ENCODE data around the gene DHX9.

Gene DHX9

DNA sequence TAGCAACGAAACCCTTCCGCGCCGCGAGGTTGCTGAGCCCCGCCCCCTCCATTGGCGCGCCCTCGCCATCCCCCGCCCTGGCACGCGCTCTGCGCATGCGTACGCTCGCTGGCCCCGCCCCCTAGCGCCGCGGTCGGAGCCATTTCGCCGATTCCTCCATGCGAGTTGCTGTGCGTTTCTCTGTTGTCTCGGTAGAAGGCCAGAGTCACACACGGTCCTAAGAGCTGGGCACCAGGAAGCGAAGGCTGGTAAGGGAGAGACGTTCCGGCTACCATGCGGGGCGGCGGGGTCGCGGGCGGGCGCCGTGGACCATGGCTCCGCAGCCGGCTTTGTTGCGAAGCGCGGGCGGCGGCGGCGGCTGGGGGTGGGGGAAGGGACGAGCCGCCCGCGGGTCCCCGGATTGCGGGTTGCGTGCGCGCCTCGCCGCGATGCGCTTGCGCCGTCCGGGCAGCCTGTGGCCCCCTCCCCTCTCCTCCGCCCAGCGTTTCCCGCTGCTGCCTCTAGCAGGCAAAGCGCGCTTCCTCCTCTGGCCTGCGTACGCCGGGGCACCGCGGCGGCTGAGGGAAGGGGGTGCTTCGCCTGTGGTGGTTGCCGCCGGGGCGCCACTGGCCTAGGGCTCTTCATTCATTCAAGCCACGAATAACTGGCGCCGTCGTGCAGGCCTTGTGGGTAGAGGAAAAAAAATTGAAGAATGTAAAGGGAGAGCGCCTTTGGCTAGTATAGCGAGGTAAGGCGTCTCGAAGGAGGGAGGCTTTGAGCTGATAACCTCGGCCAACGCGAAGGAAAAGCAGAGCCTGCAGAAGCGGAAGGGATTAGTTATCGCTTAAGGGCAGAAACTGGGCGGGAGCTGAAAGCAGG lies at the start of gene DHX9:
TSS of gene DHX9 (plus strand) at position 139 of the 858 bp plus-strand sequence. CDS start 3,220 bp downstream, outside the sequence.
- in situ Hi-C loops (cut with MboI; ENCODE audit: low sequenced_read_pairs) = no loop called here

DNA sequence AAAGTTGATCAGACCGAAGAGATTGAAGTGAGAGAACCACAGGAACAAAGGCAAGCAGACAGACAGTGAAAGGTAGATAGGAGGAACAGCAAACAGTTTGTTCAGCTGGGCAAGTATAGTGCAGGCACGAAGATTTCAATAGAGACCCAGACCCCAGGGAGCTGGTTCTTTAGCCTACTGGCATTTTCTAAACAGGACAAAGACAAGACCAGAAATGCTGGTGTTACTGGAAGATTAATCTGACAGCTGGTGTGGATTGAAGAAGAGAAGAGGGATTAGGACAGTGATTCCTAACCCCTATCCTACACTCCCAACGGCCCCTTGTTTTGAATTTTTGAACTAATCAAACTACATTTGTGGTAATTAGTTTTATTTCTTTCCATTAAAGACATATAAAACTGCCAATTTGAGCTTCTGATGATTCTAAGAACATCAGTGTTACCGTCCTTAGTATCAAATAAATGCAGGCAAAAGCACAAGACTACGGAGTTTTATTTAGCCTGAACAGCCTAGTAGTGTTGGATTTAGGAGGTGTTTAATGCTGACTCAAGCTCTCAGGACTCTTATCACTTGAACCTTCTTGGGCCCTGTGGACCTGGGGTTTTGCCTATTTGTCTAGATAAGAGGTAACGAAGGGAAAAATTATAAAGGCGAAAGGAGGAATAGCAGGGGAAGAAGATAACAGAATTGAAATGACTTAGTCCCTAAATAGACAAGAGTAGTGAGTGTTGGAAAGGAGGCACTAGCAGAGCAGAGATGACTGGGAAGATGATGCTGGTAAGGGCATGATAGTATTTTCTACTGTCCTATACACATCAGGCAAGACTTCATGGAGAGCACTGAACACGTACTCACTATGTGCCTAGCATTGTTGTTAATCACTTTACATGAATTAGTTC lies 47.6 kb upstream of the DHX9 start:
- in situ Hi-C loops (cut with MboI; ENCODE audit: low sequenced_read_pairs) = loop anchor here (10.0 to 25.0 kb wide), 2 partner anchors 347 to 704 kb away; no protein-coding TSS in a partner anchor

DNA sequence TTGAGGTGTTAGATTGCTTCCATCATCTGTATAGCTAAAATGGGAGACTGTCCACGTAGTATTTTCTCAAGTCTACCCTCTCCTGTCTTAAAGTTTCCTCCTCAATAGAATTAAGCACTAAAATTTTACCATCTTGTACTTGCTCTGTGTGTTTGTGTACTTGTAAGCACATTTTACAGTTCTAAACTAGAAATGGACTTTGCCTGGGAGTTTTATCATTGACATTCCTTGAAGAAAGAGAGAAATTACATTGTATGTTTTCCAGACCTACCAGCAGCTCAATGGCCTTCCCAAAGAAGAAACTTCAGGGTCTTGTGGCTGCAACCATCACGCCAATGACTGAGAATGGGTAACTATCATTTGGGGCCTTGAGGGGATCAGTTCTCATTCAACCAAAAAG lies 45.1 kb upstream of the DHX9 start:
- in situ Hi-C loops (cut with MboI; ENCODE audit: low sequenced_read_pairs) = loop anchor here (10.0 to 25.0 kb wide), 2 partner anchors 349 to 707 kb away; no protein-coding TSS in a partner anchor

DNA sequence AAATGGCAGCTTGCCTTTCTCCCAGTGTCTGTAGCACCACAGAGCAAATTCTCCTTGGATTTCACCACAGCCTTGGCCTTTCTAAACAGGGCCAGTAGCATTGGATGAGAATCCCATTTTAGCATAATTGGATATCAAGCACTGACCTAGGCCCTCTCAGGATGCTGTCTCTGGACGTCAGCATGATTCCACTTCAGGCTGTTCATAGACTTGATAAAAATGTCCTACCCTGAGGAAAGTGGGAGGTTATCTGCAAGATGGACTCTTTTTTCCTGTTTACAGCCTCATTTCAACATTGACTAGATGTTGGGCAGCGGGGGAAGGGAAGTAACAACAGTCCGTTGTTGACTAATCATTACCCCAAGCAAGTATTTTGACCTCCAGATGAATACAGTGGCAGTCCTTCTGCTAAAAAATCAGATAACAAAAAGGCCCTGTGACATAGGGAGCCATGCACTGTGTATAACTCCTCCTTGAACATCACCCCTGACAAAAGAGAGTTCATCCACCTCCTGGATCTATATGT lies 44.4 kb upstream of the DHX9 start:
- in situ Hi-C loops (cut with MboI; ENCODE audit: low sequenced_read_pairs) = loop anchor here (10.0 to 25.0 kb wide), 2 partner anchors 350 to 707 kb away; no protein-coding TSS in a partner anchor

DNA sequence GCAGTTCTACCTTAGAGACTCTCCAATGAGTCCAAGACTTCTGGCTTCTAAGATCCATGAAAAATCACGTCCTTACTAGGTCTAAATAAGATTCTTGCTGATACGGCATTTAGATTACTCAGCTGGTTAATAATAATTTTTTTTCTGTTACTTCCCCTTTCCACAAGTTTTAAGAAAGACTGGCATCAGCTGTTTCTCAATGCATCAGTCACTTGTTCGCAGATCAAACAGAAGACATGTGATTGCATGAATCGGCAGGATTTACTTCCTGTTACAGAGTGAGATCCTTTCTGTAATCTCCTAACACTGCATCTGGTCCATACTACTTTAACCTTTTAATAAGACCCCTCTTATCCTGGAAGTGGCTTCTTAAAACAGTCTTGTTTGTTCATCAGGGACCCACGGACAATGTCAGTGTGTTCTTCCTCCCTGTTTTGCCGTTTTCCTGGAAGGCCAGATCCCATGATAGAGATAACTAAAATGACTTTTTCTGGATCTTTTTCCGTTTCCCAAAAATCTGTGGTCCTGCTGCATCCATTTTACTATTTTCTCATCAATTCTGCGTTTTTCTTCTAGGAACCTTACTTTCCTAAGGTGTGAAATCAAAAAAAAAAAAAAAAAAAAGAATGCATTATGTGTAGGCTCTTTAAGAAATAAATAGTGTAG lies 43.5 kb upstream of the DHX9 start:
- in situ Hi-C loops (cut with MboI; ENCODE audit: low sequenced_read_pairs) = loop anchor here (10.0 to 25.0 kb wide), 2 partner anchors 351 to 708 kb away; no protein-coding TSS in a partner anchor

DNA sequence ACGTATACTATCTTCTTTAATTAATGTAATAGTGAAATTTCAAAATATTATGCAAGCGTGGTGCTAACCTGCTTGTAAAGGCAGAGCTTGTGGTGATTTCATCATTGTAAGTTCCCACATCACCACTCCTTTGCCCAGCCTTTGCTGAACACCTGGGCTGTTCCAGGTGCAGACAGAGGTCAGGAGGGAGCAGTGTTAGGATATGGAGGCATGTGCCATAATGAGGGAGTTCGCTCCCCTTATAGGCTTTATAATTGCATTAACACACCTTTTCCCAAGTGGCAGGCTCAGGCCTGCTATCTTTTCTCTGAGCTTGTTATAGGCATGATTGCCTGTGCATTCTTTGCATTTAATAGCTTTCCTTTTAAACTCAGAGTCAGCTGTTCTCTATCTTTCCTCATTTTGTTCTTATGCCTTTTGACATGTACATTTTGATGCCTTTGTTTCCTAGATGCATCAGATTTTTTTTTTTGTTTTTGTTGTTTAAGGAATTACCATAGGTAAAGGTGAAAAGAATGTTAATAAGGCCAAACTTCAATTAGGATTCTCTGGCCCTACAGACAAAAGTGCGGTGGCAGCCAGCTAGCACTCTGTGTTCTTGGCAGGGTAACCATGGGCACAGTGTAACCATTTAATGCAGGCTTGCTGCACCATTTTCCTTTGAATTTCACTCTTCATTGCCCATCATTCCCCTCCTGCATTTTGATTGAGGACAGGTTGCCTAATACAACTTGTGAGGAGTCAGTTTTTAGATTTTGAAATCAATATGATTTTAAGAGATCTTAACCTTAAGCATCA lies 36.9 kb upstream of the DHX9 start:
- in situ Hi-C loops (cut with MboI; ENCODE audit: low sequenced_read_pairs) = no loop called here

DNA sequence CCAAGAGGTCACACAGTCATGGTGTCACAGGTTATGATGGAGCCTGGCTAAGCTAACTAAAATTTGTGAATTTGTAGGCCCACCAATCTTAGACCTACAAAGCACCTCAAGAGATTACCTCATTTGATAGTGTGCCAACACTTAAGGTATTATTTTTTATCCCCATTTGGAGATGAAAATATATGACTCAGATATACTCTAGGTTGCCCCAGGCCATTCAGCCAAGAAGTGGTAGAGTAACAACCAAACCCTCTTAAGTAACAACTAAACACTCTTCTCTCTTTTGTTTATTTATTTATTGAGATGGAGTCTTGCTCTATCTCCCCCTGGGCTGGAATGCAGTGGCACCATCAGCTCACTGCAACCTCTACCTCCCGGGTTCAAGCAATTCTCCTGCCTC lies 35.3 kb upstream of the DHX9 start:
- in situ Hi-C loops (cut with MboI; ENCODE audit: low sequenced_read_pairs) = no loop called here

DNA sequence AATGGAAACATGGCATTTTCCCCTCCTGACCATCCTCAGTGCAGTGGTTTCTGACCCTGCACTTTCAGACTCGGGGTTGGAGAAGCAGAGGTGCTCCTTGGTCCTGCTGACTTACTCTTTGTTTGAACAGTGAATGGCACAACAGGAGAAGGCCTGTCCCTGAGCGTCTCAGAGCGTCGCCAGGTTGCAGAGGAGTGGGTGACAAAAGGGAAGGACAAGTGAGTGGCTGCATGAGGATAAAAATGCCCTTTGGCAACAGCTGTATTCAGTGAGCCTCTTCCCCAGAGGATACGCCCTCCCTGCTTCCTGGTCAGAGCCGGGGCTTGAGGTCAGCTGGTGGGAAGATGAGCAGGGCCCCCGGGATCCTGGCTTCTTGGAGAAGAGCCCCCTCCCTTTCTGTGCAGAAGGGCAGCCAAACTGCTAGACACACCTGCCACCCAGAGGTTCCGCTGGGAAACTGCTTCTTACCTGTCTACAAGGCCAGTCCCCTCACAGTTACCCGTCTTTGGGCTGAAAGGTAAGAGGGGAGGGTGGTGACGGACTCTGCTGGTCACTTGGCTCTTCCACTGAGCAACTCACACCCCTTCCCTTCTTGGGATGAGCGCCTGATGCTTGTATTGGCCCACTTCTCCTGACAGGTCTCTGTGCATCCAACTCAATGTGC lies 33.0 kb upstream of the DHX9 start:
- in situ Hi-C loops (cut with MboI; ENCODE audit: low sequenced_read_pairs) = no loop called here

DNA sequence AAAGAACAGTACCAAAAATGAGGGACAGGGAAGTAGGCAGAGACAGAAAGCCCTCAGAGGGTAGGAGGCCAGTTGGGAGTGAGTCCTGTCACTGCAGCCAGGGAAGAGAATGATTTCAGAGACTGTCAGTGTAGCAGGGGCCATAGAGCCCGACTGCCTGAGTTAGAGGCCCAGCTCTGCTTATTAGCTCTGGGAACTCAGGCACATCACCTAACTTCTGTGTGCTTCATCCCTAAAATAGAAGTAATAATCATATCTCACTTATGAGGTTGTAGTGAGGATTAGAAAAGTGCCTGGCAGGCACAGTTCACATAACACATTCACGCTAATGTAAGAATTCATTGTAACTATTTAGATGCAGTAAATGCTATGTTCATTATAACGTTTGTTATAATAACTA lies 31.2 kb upstream of the DHX9 start:
- in situ Hi-C loops (cut with MboI; ENCODE audit: low sequenced_read_pairs) = no loop called here

DNA sequence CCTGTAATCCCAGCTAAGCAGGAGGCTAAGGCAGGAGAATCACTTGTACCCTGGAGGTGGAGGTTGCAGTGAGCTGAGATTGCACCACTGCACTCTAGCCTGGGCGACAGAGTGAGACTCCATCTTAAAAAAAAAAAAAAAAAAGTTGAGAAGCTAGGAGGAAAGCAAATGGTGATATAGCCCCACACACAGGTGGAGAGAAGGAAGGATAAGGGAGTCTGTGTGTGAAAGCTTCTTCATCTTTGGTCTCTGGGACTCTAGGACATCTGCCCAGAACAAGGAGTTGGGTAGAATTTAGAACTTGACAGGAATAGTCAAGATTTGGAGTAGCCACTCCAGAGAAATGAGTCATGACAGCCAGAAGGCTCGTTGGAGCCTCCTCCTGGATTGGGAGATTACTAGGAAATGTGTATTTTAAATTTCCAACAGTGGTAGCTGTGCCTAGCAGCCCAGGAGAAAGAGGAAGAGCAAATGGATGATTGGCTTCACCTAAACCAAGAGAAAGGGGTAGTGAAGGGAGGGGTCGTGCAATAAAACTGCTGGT lies 29.7 kb upstream of the DHX9 start:
- in situ Hi-C loops (cut with MboI; ENCODE audit: low sequenced_read_pairs) = no loop called here

DNA sequence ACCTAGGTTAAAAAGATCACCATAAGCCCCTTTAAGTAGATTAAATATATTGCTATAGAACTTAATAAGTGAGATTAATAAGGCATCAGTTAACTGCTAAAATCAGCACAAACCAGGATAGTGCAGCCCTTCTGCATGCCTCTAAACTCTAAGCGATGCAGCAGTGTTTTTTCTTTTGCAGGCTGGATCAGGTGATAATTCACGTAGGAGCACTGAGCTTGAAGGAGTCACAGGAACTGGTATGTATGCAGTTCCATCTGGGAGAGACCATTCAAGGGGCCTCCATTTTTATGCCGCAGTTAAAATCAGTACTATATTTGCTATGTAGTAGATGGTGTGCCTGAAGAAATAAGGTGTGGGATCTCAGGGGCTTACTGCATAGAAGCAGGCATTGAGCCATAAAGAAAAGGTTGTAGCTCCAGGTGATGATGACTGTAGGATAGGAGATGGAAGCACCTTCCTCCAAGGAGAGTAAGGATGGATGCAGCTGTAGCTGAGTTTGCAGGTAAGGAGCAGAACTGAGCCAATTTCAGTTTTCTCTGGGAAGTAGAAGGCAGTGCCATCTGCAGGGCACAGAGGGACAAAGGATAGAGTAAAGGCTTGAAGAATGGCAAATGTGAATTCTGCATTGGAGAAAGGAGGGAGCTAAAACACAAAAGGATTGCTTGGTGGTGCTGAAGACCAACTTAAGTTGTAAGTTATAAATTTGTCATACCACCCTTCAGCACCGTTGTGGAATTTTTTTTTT lies 27.0 kb upstream of the DHX9 start:
- in situ Hi-C loops (cut with MboI; ENCODE audit: low sequenced_read_pairs) = no loop called here

DNA sequence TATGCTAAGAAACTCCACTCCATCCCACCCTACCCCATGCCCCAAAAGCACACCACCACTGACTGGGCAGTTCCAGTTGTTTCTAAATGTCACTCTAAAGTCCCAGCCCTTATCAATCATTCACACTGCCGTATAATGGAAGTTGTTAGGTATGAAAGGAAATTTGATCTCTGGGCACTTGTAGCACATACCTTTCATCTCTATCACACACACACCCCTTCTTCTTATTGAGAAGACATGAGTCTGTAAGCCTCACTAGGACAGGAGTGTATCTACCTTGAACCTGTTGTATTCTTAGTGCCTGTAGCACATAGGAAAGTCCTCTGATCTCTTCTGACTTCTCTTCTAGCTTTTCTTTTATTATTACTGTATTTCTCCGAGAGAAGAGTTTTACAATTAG lies 22.3 kb upstream of the DHX9 start:
- in situ Hi-C loops (cut with MboI; ENCODE audit: low sequenced_read_pairs) = no loop called here

DNA sequence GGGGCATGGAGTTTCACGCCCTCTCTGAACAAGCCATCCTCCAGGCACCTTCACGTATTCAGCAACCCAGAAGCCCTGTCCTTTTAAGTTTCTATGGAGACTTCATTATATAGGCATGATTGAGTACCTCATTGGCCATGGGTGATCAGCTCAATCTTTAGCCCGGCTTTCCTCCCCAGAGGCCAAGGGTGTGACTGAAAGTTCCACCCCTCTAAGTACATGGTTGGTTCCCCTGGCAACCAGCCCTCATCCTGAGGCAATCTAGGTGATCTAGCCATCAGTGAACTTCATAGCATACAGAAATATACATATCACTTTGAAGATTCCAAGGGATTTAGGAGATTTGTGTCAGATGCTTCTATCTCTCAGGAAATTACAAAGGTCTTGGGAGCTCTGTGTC lies 21.3 kb upstream of the DHX9 start:
- in situ Hi-C loops (cut with MboI; ENCODE audit: low sequenced_read_pairs) = no loop called here

DNA sequence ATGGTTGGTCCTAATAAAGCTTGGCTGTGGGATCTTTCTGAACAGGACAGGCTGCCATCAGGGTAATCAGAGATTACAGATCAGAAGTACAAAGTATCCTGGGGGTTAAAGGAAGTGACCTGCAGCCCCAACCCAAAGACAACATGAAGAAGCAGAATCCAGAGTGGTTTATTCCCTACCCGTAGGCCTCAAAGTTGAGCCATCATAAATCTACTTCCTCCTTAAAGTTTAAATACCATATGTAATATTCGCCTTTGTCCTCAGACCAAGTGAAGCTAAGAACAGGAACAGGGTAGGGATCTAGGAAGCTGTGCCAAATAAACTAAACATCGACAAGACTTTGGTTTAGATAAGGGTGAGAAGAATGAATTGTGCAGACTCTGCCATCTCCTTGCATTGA lies 15.9 kb upstream of the DHX9 start:
- in situ Hi-C loops (cut with MboI; ENCODE audit: low sequenced_read_pairs) = no loop called here

DNA sequence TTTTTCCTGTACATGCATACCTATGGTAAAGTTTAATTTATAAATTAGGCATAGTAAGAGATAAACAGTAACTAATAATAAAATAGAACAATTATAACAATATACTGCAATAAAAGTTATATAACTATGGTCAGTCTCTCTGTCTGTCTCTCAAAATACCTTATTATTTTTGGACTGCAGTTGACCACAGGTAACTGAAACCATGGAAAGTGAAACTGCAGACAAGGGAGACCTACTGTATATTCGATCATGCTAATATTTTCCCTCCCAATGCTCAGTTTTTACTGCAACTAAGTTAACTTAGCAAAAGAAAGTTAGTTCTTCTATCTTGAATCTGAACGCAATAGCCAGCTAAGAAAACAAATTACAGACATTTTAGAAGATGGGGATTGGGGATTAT lies 12.3 kb upstream of the DHX9 start:
- in situ Hi-C loops (cut with MboI; ENCODE audit: low sequenced_read_pairs) = no loop called here

DNA sequence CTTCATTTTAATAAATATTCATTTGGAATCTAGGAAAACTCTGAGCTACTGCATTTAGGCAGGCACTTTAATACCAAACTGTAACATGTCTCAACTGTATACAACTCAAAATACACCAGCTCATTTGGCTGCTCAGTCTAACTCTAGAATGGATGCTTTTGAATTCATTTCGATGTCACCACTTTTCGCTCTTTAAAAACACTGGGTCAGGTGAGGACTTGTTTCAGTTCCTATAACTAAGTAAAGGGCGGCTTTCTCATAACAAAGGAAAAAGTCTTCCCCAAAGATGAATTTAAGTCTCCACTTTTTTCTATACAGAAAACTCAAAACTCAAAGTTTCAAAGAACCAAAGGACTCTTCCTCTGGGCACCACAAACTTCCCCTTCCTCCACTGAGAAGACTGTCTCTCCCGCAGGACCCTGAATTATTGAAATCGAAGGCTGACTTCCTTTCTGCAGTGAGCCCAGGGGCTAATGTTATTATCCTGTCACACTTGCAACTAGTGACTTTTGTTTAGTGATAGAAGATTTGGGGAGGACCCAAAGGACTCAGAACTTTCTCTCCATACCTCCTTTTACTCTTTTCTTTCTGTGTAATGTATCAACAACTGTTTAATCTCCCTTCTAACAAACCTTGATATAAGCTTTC lies 9.7 kb upstream of the DHX9 start:
- in situ Hi-C loops (cut with MboI; ENCODE audit: low sequenced_read_pairs) = no loop called here

DNA sequence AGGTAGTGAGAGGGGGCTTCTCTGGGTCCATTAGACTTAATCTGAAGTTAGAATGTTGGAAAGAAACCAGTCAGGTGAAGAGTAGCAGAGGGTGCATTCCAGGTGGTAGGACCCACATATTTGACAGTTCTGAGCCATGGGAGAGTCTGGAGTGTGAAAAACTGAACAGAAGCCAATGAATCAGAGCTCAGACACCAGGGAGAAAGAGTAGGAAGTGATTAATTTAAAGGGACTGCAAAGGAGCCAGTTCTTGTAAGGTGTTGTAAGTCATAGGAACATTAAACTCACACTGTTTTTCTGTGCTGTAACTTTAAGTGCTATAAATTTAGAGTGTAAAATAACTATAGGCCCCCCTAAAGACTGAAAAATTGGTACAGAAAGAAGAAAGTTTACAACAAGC lies 5.9 kb upstream of the DHX9 start:
- in situ Hi-C loops (cut with MboI; ENCODE audit: low sequenced_read_pairs) = no loop called here

DNA sequence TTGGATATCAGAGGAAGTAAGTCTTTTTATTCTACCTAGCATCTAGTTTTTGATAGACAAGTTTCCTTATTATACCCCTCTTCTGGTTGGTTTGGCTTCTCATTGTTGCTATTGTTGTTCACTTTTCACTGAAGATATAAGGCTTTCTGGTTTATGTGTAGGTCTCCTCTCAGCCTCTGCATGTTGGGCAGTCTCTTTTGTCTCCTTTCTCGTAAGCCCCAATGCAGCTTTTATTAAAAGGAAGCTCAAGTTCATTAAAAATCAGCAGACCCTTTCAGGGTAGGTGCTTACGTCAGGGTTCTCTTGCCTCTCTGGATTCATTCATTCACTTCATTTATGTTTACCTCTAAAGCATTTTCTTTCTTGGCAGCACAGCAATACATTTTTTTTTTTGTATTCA lies 4.8 kb upstream of the DHX9 start:
- in situ Hi-C loops (cut with MboI; ENCODE audit: low sequenced_read_pairs) = no loop called here
